Measurements from ENCODE around the gene WBP4.

DNA sequence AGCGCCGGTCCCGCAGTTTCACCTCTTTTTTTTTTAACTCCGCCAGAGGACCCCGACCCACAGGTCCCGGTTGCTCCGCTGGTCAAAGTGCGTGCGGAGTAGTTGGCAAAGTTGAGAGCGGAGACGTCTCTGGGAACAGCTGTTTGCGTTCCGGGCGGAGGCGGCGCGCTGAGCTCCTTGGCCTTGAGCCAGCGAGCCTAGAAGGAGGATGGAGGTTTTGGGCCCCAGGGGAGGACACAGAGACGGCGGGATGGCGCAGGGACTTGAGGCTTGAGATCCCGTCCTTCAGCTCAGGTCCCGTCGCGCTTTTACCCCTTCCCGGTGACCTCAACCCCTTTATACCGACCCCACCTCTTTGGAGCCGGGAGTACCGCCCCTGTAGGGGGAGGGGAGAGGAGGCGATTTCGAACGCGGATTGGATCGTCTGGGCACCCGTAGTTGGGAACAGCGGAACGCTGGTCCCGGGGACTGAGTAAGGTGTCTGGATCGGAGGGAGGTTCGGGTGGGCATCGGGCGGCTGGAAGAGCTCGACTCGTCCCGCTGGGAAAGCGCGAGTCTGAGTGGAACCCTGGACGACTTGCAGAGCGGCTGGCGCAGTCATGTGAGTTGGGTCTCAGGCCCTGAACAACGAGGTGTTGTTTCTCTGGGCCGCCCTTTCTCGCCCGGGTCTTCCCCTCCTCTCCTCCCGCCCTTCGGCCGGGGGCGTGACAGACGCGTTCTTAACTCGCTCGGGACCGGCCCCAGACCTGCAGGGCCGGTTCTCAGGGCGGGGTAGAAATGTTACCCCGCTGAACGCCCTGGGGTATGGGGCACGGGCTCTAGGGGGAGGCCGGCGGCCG, at the start of gene WBP4:
- TF ChIP-seq, protein P1, sequence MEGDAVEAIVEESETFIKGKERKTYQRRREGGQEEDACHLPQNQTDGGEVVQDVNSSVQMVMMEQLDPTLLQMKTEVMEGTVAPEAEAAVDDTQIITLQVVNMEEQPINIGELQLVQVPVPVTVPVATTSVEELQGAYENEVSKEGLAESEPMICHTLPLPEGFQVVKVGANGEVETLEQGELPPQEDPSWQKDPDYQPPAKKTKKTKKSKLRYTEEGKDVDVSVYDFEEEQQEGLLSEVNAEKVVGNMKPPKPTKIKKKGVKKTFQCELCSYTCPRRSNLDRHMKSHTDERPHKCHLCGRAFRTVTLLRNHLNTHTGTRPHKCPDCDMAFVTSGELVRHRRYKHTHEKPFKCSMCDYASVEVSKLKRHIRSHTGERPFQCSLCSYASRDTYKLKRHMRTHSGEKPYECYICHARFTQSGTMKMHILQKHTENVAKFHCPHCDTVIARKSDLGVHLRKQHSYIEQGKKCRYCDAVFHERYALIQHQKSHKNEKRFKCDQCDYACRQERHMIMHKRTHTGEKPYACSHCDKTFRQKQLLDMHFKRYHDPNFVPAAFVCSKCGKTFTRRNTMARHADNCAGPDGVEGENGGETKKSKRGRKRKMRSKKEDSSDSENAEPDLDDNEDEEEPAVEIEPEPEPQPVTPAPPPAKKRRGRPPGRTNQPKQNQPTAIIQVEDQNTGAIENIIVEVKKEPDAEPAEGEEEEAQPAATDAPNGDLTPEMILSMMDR (IDR thresholded peaks at IDR 0.05; ENCODE audit: low read depth, low read length) = peak; percentile 23
- no peak for TF ChIP-seq EZH2phosphoT487 (IDR thresholded peaks at IDR 0.05; ENCODE audit: low read depth)
